Measurements from ENCODE around the gene ZNF507.
"Not testable (repeated sequence)": the region's sequence is repeated elsewhere in the genome, so short reads cannot be mapped to it uniquely, and the experiment has no call there.

ZNF507 gene

DNA sequence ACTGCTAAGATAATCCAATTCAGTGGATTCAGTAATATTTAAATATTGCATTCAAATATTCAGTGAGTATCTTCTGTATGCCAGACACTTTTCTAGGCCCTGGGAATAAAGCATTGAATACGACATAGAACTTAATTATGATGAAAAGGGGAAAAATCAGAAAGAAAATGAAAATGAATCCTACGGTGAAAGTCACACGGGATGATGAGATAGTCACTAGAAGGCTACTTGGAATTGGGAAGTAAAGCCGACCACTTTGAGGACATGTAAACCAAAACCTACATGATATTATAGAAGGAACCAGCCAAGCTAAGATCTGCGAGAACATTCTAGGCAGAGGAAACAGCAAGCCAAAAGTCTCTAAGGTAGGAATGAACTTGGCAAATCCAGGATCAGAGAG is 70.3 kb downstream of the ZNF507 start:
- TF ChIP-seq, protein P1, sequence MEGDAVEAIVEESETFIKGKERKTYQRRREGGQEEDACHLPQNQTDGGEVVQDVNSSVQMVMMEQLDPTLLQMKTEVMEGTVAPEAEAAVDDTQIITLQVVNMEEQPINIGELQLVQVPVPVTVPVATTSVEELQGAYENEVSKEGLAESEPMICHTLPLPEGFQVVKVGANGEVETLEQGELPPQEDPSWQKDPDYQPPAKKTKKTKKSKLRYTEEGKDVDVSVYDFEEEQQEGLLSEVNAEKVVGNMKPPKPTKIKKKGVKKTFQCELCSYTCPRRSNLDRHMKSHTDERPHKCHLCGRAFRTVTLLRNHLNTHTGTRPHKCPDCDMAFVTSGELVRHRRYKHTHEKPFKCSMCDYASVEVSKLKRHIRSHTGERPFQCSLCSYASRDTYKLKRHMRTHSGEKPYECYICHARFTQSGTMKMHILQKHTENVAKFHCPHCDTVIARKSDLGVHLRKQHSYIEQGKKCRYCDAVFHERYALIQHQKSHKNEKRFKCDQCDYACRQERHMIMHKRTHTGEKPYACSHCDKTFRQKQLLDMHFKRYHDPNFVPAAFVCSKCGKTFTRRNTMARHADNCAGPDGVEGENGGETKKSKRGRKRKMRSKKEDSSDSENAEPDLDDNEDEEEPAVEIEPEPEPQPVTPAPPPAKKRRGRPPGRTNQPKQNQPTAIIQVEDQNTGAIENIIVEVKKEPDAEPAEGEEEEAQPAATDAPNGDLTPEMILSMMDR (IDR thresholded peaks at IDR 0.05; ENCODE audit: extremely low read depth, missing control alignments) = no peak
- no peak for DNase-seq (ENCODE audit: low spot score)

DNA sequence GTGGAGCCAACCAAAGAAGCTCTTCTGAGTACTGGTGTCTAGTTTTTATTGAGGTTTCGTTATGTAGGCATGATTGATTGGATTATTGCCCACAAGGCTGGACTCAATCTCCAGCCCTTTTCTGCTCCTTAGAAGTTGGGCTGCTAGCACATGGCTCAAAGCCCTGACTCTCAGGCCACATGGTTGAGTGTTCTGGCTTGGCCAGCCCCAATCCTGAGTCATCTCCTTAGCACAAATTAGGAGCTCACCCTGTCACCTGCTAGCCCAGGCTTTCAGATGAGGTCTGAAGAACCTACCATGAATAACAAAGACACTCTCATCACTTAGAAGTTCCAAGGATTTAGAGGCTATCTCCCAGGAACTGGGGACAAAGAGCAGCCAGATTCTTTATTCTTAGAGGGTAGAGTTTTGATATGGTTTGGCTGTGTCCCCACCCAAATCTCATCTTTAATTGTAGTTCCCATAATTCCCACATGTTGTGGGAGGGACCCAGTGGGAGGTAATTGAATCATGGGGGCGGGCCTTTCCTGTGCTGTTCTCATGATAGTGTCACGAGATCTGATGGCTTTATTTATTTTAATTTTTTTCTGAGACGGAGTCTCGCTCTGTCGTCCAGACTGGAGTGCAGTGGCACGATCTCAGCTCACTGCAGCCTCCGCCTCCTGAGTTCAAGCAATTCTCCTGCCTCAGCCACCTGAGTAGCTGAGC is 71.5 kb downstream of the ZNF507 start:
- TF ChIP-seq, protein P1 (IDR thresholded peaks at IDR 0.05; ENCODE audit: extremely low read depth, missing control alignments) = no peak
- DNase-seq (ENCODE audit: low spot score) = no peak

DNA sequence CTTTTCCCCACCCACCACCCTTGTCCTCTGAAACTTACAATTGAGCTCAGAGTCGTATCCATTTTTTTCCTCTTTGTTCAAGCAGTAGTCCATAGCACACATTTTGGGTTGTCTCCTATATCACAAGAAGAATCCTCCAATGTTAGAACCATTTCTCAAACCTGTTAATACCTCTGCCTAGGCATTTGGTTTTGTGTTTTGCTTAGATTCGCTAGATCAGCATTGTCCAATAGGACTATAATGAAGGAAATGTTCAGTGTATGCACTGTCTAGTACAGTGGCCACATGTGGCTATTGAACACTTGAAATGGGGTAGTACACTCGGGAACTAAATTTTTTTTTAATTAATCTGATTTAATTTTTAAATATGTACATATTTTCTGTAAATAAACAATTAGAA is 72.7 kb downstream of the ZNF507 start:
- DNase-seq (ENCODE audit: low spot score) = no peak
- TF ChIP-seq, protein P1 (IDR thresholded peaks at IDR 0.05; ENCODE audit: extremely low read depth, missing control alignments) = no peak

DNA sequence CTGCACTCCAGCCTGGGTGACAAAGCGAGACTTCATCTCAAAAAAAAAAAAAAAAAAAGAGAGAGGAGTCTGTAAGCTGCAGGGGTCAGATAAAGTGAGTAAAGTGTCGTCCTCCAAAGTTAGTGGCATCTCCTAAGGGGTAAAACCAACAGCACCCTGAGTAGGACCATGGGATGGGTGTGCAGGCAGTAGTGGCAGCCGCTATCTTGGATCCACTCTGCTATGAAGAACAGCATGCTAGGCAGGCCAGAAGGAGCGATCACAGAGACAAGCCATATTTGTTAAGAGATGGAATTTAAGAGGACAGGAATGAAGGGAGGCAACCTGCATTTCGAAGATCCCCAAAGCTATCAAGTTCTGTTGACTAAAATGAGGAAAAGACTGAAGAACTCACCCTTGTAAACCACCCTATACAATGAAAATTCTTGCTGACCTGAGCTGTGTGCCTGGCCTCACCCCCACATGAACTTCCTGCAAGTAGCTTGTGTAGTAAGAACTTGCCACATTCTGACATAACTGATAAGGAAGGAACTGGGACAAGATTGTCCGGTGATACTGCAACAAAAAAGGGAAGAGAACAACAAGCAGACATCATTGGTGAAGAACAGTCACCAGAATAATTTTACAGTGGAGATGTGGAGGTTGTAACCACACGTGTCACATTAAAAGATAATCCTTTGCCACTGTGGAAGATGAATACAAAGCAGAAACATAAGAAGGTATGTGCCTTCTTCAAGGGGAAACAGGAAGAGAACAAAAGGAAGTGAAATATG is 76.4 kb downstream of the ZNF507 start:
- TF ChIP-seq, protein P1 (IDR thresholded peaks at IDR 0.05; ENCODE audit: extremely low read depth, missing control alignments) = no peak

DNA sequence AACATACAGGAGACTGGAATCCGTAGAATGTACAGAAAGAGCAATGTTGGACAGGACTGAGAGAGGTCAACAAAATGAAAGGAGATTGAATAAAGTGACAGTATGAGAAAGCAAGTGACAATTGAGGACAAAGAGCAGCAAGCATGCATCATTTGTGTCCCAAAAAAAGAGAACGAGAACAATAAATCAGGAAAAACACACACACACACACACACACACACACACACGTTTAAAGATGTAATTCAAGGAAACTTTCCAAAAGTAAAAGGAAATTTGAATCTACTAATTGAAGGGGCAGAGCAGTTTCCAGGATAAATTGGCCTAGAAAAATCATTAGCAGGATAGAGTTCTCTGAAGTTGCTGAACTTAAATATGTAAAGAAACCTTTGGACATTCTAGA is 77.0 kb downstream of the ZNF507 start:
- TF ChIP-seq, protein P1 (IDR thresholded peaks at IDR 0.05; ENCODE audit: extremely low read depth, missing control alignments) = no peak
- DNase-seq (ENCODE audit: low spot score) = no peak

More for the DNA sequence above, 76.4 kb downstream of the ZNF507 start:
- no peak for DNase-seq (ENCODE audit: low spot score)

DNA sequence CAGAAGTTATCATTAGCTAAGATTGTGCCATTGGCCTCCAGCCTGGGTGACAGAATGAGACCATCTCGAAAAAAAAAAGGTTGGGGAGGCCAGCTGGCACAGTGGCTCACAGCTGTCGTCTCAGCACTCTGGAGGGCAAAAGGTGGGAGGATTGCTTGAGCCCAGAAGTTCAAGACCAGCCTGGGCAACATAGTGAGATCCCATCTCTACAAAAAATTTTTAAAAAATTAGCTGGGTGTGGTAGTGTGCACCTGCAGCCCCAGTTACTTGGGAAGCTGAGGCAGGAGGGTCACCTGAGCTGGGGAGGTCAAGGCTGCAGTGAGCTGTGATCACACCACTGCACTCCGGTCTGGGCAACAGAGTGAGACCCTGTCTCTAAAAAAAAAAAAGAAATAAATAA is 78.5 kb downstream of the ZNF507 start:
- not testable (repeated sequence) for DNase-seq (ENCODE audit: low spot score)

DNA sequence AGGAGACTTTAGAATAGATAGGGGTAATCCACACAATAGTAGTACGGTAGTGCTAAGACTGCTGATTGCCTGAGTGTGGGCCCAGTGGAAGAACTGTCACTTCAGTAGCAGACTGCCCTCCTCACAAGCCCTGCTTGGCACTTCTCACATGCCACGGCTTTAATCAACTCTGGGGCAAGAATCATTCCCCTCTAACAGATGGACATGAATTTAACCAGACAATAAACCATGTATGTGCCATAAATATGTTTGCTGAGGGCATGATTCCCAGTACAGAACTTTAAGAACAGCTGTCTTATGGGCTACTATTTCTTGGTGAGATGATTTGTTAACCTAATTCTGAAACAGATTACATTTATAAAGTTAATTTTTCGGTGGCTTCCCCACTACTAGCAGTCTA is 82.1 kb downstream of the ZNF507 start:
- DNase-seq (ENCODE audit: low spot score) = no peak
- TF ChIP-seq, protein P1 (IDR thresholded peaks at IDR 0.05; ENCODE audit: extremely low read depth, missing control alignments) = no peak

Data from GM20000 (cell line).